ENCODE results near the gene PBX1.

The PBX1 gene

DNA sequence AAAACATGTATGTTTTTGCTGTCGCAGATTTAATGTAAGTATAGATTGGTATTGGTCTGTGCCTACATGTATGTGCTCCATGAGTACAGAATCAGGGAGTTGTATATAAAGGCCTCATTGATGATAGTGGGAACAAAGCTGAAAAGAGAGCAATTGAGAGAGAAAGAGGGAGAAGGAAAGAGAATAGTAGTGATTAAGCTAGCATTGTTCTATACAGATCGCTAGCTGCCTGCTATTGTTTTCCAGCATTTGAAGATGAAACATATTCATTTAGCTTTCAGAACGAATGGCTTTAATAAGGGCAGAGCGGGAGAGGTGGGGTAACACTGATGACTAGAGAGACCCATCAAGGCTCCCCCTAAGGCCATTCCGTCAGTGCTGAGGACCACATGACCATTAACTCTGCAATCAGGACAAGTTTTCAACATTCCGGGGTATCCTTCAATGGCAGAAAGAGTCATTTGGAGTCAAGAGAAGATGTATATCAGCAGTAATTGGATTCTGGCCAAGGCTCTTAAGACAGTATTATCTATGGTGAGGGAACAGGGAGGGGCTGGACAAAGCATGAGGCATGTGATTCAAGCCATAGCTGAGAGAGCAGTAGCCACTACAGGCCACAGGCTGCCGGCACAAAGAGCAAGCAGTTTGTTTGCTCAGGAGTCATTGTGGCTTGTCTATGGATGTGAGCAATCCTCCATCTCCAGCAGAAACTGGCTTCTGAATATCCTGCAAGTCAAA is 176.5 kb downstream of the PBX1 start:
- no peak for DNase-seq

DNA sequence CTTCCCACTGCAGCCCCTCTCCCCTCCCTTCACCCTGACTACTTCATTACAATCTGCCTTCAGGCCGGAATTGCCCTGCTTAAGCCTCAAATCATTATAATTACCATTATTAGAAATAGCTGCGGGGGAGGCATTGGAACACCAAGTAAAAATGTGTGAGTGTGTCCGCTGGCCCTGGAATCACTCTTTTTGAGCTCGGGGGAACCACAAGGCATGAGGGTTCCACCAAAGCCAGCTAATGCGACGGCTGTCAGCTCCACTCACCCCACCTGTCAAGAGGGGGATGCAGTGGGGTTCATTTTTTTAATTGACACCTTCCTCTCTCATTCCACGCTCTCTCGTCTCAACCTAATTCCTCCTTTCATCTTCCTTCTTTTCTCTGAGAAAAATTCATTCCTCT is 177.2 kb downstream of the PBX1 start:
- DNase-seq = no peak

- no peak for DNase-seq
Measured at GRCh38 chr1:164739189-164739588, 180.2 kb downstream of the PBX1 start.

GRCh38 chr1:164740000-164740526 is 181.1 kb downstream of the PBX1 start:
- DNase-seq = no peak

DNA sequence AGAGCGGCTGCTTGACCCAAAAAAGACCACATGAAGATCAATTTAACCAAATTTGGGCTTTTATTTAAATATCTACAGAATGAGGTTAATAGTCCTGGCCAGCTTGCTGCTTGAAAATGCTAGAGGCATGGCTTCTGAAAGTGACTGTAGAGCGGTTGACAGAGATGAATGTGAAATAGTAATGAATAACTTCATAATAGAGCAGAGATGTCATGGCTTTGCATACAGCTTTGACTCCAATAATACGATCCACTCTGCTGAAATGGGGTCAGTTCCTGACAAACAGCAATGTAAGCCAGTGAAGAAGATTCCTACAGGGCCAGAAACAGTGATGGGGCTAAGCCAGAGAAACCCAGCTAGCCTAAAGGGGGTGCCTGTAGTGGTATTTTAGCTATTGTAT is 183.8 kb downstream of the PBX1 start:
- no peak for DNase-seq

- DNase-seq = no peak
Measured at GRCh38 chr1:164743976-164744375, 185.0 kb downstream of the PBX1 start.

DNA sequence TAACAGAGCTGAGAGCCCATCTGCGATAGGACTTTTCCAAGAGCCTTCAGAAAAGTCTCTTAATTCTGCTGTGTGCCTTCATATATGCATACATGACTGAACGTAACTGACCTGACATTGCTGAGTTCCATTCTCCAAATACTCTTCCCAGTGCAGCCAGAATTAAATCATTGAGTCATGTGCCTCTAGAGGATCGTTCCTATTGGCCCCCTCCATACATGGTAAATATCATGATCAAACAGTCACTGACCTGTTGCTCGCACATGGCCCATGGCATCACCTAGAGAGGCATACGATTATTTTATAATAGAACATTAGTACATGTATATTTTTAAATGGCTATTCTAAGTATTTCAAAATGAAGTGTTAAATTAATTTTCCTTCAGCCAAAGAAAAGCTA is 186.8 kb downstream of the PBX1 start:
- no peak for DNase-seq

DNA sequence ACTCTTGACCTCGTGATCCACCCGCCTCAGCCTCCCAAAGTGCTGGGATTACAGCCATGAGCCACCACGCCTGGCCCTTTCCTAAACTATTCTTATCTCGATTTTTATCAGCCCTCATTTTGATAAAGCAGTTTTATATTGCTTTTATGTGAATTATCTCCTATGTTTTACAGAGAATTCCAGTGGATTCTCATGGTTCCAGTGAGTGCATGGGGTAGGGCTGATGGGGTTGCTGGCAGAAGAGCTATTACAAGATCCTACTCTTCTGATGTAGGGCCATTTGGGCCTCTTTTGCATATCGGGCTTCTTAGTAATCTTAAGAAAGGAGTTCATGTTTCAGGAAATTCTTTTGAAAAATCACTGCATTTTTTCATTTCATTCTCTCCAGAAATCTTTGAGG is 187.6 kb downstream of the PBX1 start:
- DNase-seq = no peak

DNA sequence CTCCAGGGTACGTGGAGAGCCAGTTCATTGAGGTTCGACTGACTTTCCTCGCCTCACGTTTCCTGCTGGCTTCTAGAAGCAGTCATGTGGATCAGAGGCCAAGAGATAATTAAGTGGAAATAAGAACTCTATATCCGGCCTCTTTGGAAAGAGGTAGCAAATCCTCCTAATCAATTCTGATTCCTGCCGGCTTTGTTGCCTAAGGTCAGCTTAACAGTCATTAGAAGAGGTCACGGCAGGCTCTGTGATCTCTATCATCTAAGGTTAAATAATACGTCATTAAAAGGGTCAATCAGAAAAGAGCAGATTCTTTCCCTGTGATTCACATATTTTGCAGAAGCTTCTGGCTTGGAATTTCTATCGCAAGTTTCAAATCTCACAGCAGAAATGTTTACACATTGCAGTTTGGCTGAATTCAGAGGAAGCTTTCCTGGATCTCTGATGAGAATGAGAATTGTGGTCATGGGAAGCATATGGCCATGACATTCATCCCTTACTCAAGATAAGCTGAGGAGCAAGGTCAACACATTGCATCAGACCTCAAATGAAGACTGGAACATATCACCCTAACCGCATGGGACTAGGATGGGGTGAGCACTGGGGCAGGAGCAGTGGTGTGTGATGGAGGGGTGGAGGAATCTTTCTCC is 189.4 kb downstream of the PBX1 start:
- no peak for DNase-seq

GRCh38 chr1:164753521-164754077 is 194.6 kb downstream of the PBX1 start:
- DNase-seq = no peak

DNA sequence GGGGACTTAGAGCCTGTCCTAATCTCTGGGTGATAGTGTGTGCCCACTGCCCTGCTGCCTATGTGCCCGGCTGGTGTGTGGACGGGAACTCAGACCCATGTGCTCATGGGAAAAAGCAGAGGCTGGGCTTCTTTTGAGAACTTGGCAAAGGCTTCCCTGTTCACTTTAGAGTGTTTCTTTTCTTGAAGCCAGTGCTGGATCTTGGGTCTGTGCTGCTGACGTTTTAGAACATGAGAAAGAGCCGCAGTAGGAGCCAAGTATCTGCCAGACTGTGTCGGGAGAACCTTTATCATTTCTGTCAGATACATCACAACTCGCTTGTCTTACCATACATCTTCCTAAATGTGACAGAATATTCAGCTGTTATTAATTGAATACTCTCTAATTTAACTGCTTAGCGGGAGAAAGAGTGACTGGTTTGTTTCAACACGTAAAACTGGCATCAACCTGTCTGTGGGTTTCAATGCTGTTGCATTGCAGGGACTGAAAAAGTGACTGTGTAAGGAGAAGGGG is 195.2 kb downstream of the PBX1 start:
- no peak for DNase-seq

- DNase-seq = no peak
Measured at GRCh38 chr1:164755690-164756089, 196.7 kb downstream of the PBX1 start.

DNA sequence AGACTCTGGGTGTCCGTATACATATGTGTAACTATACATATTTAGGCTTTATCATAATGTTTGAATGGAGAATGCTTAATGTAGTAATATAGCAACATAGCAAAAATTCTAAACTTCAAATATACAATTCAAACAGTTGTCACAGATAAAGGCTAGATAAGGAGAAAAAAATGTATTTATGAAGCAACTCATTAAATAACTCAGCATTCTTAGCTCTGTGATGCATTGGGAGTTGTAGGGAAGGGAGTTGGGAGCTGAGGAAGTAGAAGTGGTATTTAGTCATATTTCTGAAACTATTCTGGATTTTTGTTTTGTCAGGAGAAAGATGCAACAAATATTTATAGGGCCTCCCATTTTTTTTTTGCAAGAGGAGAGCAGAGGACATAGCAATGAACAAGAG is 197.8 kb downstream of the PBX1 start:
- no peak for DNase-seq

GRCh38 chr1:164757625-164758024 is 198.6 kb downstream of the PBX1 start:
- no peak for DNase-seq

DNA sequence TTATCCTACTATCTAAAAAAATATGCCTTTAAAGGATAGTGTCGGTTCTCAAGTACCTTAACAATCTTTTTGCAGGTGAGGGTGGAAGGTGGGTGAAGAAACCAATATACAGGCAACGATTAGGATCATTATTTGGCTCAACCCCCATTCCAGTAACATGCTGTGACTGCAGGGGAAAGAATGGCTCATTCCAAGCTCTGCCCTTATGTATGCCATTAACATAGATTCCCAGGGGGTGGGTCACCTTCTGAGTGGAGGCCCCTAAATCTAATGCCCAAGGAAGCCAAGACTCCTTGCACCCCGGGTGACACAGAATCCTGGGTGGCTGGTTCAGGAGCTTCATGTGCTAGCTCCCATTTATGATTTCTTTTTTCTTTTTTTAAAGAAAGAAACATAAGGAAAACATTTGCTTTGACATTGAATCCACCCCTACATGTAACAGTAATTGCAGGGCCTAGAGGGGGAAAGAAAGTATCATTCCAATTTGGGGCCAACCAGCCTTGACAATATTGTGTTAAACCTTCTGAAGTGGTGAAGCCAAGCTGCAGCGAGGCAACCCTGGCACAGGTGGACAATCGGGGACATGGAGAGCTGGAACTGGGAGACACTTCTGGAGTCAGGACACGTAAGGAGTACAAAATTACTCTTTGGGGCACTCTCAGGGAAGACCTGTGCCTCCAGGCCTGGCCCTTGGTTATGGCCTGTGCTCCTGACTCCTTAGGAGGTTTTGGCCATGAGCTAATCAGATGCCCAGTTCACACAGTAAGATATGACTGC is 200.3 kb downstream of the PBX1 start:
- no peak for DNase-seq

- DNase-seq = no peak
Measured at GRCh38 chr1:164759979-164760469, 201.0 kb downstream of the PBX1 start.

DNA sequence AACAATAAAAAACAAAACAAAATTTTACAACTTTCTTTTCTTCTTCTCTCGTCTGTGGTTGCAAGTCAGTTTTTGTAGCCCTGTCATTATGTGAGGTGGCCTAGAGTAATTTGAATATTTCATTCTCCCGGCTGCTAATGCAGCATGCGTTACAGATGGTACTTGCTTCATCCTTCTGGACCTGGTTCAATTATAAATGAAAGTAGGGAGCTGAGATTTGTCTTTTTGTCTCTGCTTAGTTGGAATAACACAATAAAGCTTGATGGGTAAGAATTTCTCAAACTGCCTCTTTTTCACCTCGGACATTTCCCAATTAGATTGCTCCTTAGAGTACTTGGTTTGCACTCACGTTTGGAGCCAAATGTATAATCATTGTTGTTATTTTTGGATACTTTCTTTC is 201.6 kb downstream of the PBX1 start:
- DNase-seq = no peak

DNA sequence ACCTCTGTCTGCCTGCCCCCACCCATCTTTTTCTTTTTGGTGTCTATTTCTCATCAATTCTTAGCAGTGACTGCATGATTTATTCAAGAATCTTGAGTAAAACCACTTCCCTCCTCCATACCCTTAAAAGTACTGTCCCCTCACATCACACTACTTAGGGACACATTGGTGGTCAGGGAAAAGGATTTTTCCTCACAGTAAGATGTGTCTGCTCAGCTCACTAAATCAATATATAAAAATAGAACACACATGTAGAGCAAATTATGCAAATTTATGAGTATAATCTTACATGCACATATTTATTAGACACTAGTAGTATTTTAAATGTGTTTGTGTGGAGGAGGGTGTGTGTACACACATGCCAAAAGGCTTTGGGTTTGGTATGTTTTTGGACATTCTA is 202.0 kb downstream of the PBX1 start:
- DNase-seq = no peak

DNA sequence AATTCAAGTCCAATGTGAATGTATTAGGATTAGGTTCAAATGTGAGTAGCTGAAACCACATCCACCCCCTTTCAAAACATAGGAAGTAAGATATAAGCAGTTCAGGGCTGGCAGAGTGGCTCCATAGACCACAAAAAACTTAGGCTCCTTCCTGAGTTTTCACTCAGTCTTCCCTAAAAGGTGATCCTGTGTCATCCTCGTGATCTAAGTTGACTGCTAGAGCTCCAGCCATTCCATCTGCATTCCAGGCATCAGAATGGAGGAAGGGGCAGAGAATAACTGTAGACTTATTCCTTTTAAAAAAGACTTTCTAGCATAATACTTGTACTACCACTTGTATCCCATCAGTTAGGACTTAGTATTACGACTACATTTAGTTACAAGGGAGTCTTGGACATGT is 204.1 kb downstream of the PBX1 start:
- DNase-seq = no peak

DNA sequence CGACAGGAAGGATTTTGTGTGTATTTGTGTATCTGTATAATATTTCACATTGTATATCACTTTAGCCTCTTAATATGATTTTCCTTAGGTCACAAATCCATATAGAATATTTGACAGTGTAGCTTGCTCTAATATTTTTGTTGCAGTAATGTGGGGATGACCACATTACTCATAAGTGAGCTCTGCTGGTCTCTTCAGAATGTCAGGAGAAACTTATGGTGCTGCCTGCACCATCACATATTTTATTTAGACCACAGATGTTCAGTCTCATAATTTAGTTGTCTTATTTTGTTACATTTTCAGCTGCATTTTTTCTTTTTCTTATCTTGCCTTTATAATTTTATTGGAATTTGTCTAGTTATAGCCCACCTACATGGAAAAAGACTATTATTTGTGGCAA is 205.3 kb downstream of the PBX1 start:
- DNase-seq = no peak

- no peak for DNase-seq
Measured at GRCh38 chr1:164765557-164765956, 206.6 kb downstream of the PBX1 start.

DNA sequence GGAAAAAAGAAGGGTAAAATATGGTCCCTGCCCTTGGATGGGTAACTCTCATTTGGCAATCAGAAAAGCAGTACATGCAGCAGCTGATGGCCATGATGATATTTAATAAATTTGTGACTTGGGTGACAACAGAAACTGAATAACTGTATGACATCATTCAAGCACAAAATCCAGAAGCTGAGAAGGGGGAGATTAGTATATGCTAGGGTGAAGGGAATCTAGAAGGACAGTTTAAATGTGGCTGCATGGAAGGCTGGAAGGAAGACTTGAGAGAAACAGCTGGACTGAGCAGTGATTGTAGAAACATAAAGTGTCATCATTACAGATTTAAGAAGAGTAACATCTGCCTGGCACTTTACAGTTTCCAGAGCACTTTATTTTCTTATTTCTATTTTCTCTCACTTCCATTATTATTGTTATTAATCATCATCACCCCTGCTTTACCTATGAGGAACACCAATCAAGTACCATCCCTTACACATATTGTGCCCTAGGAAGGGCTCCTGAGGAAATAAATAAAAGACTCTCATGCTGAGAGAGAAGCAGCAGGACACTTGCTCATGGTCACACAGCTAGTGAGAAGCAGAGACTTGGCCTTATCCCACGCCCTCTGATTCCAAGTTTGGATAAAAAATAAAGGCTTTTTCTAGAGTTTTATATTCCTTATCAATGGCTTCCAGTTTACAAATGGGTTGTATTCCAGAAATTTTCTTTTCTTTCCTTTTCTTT is 207.2 kb downstream of the PBX1 start:
- no peak for DNase-seq
